Activated T-helper 17 cell treated with anti-CD3 and anti-CD28 coated beads, Interleukin-2, amount 50 U/mL, for 72 hours (primary cell): ENCODE results near the gene AHDC1. TPM values are rescaled to one million over a fixed set of nuclear protein-coding genes. Genes with fewer than 3 reads are reported as not detected.
A peak's percentile ranks its signal among the peaks of the same experiment; 100 is the strongest.

ENCODE experiments used
- ATAC-seq: fragments of 150-1000 bp; cut with Tn5 transposase; replicated peaks from 2 replicates; pipeline ENCODE4 v1.10.0; 2021; ENCODE audit warnings: mild to moderate bottlenecking, moderate library complexity
- H3K27ac Mint-ChIP-seq: one replicate; pipeline ENCODE4 v1.8.0; 2022; ENCODE audit warnings: mixed read lengths
- H3K27me3 Mint-ChIP-seq: one replicate; pipeline ENCODE4 v1.8.0; 2022; ENCODE audit warnings: mixed read lengths
- H3K36me3 Mint-ChIP-seq: one replicate; pipeline ENCODE4 v1.8.0; 2022; ENCODE audit warnings: low read depth, mild to moderate bottlenecking, mixed read lengths
- H3K4me1 Mint-ChIP-seq: one replicate; pipeline ENCODE4 v1.8.0; 2022; ENCODE audit warnings: mixed read lengths
- H3K4me3 Mint-ChIP-seq: one replicate; pipeline ENCODE4 v1.8.0; 2022; ENCODE audit warnings: mild to moderate bottlenecking, mixed read lengths
- H3K9me3 Mint-ChIP-seq: one replicate; pipeline ENCODE4 v1.8.0; 2022; ENCODE audit warnings: mixed read lengths
- total RNA-seq, 2 donors: library from RNA; stranded (reverse); gene quantifications; one replicate each; pipeline ENCODE4 v1.2.3, GENCODE V29; 2022

AHDC1 gene
- total RNA-seq, 2 donors from 2014 or later = 13.3 to 22.3 TPM

- Mint-ChIP-seq H3K27ac (no peak overlapping the region), H3K36me3 (no peaks in the 10 kb centered on the region), H3K27me3 (no peaks in the 10 kb centered on the region), H3K9me3 (no peaks in the 10 kb centered on the region), H3K4me3 (no peak overlapping the region), H3K4me1 (no peaks in the 10 kb centered on the region)
- ATAC-seq = no peak
These were observed 11.6 kb downstream of the AHDC1 start for GRCh38 chr1:27592232-27592930.

GRCh38 chr1:27591622-27592021, 12.3 kb downstream of the AHDC1 start:
- Mint-ChIP-seq H3K36me3 (no peaks in the 10 kb centered on the region), H3K4me3 (no peak overlapping the region), H3K4me1 (no peaks in the 10 kb centered on the region), H3K27me3 (no peaks in the 10 kb centered on the region), H3K27ac (no peak overlapping the region), H3K9me3 (no peaks in the 10 kb centered on the region)
- ATAC-seq = no peak

- no peaks in the 10 kb centered on the region for H3K36me3 Mint-ChIP-seq
- no peaks in the 10 kb centered on the region for H3K27me3 Mint-ChIP-seq
- no peaks in the 10 kb centered on the region for H3K9me3 Mint-ChIP-seq
- no peak for ATAC-seq
- H3K4me3 Mint-ChIP-seq = no peak overlapping the region
- H3K27ac Mint-ChIP-seq = no peak overlapping the region
- H3K4me1 Mint-ChIP-seq = no peaks in the 10 kb centered on the region
These were observed 12.9 kb downstream of the AHDC1 start for GRCh38 chr1:27590917-27591508.

GRCh38 chr1:27589841-27590426, 14.0 kb downstream of the AHDC1 start:
- H3K27ac Mint-ChIP-seq = no peak overlapping the region
- no peaks in the 10 kb centered on the region for H3K27me3 Mint-ChIP-seq
- no peak overlapping the region for H3K4me3 Mint-ChIP-seq
- H3K9me3 Mint-ChIP-seq = no peaks in the 10 kb centered on the region
- H3K4me1 Mint-ChIP-seq = no peaks in the 10 kb centered on the region
- no peak for ATAC-seq
- H3K36me3 Mint-ChIP-seq = no peaks in the 10 kb centered on the region

GRCh38 chr1:27589441-27589840, 14.5 kb downstream of the AHDC1 start:
- Mint-ChIP-seq H3K27ac (no peak overlapping the region), H3K27me3 (no peaks in the 10 kb centered on the region), H3K36me3 (no peaks in the 10 kb centered on the region), H3K9me3 (no peaks in the 10 kb centered on the region), H3K4me1 (no peaks in the 10 kb centered on the region), H3K4me3 (no peak overlapping the region)
- ATAC-seq = no peak

GRCh38 chr1:27588256-27589232, 15.4 kb downstream of the AHDC1 start:
- Mint-ChIP-seq H3K27ac (no peak overlapping the region), H3K9me3 (no peaks in the 10 kb centered on the region), H3K27me3 (no peaks in the 10 kb centered on the region), H3K4me1 (peaks cover under 1% of the 10 kb centered on the region), H3K4me3 (no peak overlapping the region), H3K36me3 (no peaks in the 10 kb centered on the region)
- no peak for ATAC-seq

- no peak for ATAC-seq
- H3K4me1 Mint-ChIP-seq = peaks cover 16% of the 10 kb centered on the region
- H3K27ac Mint-ChIP-seq = no peak overlapping the region
- H3K36me3 Mint-ChIP-seq = peaks cover 5% of the 10 kb centered on the region
- H3K27me3 Mint-ChIP-seq = peaks cover 3% of the 10 kb centered on the region
- H3K9me3 Mint-ChIP-seq = no peaks in the 10 kb centered on the region
- no peak overlapping the region for H3K4me3 Mint-ChIP-seq
These were observed 18.3 kb downstream of the AHDC1 start for GRCh38 chr1:27585684-27586083.

- Mint-ChIP-seq H3K36me3 (peaks cover 5% of the 10 kb centered on the region), H3K4me1 (peaks cover 16% of the 10 kb centered on the region), H3K9me3 (no peaks in the 10 kb centered on the region), H3K27me3 (peaks cover 3% of the 10 kb centered on the region), H3K27ac (no peak overlapping the region), H3K4me3 (no peak overlapping the region)
- no peak for ATAC-seq
These were observed 19.5 kb downstream of the AHDC1 start for GRCh38 chr1:27584453-27584852.

GRCh38 chr1:27583479-27583878, 20.5 kb downstream of the AHDC1 start:
- no peaks in the 10 kb centered on the region for H3K9me3 Mint-ChIP-seq
- no peak overlapping the region for H3K4me3 Mint-ChIP-seq
- H3K27me3 Mint-ChIP-seq = peaks cover 3% of the 10 kb centered on the region
- H3K36me3 Mint-ChIP-seq = peaks cover 5% of the 10 kb centered on the region
- peaks cover 16% of the 10 kb centered on the region for H3K4me1 Mint-ChIP-seq
- peak overlapping the region; percentile 47 for H3K27ac Mint-ChIP-seq
- no peak for ATAC-seq

GRCh38 chr1:27581823-27582243, 22.1 kb downstream of the AHDC1 start:
- Mint-ChIP-seq H3K36me3 (peaks cover 5% of the 10 kb centered on the region), H3K9me3 (no peaks in the 10 kb centered on the region), H3K27me3 (peaks cover 4% of the 10 kb centered on the region), H3K4me3 (no peak overlapping the region), H3K4me1 (peaks cover 16% of the 10 kb centered on the region), H3K27ac (peak overlapping the region; percentile 73)
- no peak for ATAC-seq

GRCh38 chr1:27577504-27578188, 26.3 kb downstream of the AHDC1 start:
- H3K4me3 Mint-ChIP-seq = no peak overlapping the region
- H3K9me3 Mint-ChIP-seq = no peaks in the 10 kb centered on the region
- H3K27me3 Mint-ChIP-seq = peaks cover 6% of the 10 kb centered on the region
- no peak for ATAC-seq
- H3K36me3 Mint-ChIP-seq = peaks cover 5% of the 10 kb centered on the region
- no peak overlapping the region for H3K27ac Mint-ChIP-seq
- H3K4me1 Mint-ChIP-seq = peaks cover 12% of the 10 kb centered on the region

GRCh38 chr1:27576806-27577227, 27.1 kb downstream of the AHDC1 start:
- Mint-ChIP-seq H3K36me3 (peaks cover 2% of the 10 kb centered on the region), H3K27me3 (peaks cover 3% of the 10 kb centered on the region), H3K9me3 (no peaks in the 10 kb centered on the region), H3K27ac (no peak overlapping the region), H3K4me1 (peaks cover 12% of the 10 kb centered on the region), H3K4me3 (no peak overlapping the region)
- ATAC-seq = no peak

GRCh38 chr1:27575840-27576331, 28.1 kb downstream of the AHDC1 start:
- no peak overlapping the region for H3K4me3 Mint-ChIP-seq
- H3K9me3 Mint-ChIP-seq = no peaks in the 10 kb centered on the region
- H3K27ac Mint-ChIP-seq = no peak overlapping the region
- H3K36me3 Mint-ChIP-seq = no peaks in the 10 kb centered on the region
- H3K27me3 Mint-ChIP-seq = peaks cover 3% of the 10 kb centered on the region
- peaks cover 8% of the 10 kb centered on the region for H3K4me1 Mint-ChIP-seq
- ATAC-seq = peak; percentile 24
